ENCODE measurements around the gene MRM2. TPM values are rescaled to one million over a fixed set of nuclear protein-coding genes. Genes with fewer than 3 reads are reported as not detected.

Gene MRM2
- total RNA-seq, 4 donors from 2014 or later: 13.4 to 24.7 (median 15.8) TPM

DNA sequence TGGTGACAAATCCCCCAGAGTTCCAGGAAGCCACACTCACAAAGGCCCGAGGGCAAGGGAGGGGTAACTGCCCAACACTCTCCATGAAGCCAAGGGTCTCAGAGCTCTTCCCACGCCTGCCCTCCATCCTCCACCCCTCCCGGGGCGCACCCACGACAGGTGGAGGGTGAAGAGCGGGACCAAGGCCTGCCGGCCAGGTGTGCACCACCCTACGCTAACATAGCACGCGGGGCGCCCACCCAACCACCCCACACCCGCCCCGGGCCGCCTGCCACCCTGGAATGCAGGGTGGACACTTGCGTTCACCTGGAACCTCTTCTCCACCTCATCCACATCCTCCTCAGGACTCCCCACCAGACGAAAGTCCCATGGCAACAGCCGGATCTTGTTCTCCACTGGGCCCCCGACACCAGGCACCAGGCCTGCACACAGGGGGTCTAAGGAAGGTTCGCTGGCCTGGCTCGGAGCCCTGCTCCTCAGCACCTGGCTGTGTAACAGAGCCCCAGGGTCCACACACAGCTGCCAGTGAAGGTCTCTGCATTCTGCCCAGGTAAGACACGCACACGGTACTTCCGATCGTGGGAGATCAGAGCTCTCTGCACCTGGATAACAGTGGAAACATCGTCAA is 41.9 kb downstream of the MRM2 start:
- 93 to 98% methylated on average over 20 to 25 of the region's 25 CpGs for WGBS, 2 donors
- no peak for TF ChIP-seq POLR2A (IDR thresholded peaks at IDR 0.05)
- Histone ChIP-seq H3K9me3 (peaks cover 0 to 13% (median 0%) of the 10 kb centered on the region in 4 donors), H3K27ac (no peak overlapping the region), H3K4me1 (peaks cover 0 to 5% (median 0%) of the 10 kb centered on the region in 4 donors), H3K36me3 (peaks cover 0 to 71% (median 0%) of the 10 kb centered on the region in 3 donors), H3K4me3 (no peak overlapping the region), H3K27me3 (no peaks in the 10 kb centered on the region)
- no peak for DNase-seq (ENCODE audit: low spot score in 2 of 2)

DNA sequence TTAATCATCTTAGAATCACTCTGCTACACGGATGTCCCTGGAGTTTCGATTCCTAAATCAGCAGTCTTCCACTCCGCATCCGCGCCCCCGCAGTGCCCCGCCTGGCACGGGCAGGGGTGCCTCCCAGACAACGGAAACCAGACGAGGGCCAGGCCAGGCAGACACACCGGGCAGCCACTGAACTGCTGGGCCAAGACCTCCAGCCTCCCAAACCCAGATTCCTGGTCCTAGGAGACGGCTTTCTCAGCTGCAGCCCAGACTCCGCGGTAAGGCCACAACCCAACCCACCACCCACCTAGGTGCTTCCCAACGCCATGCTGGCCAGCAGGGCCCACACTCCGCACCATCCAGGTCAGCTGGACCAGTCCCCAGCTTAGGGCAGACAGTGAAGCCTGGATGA is 42.5 kb downstream of the MRM2 start:
- DNase-seq (ENCODE audit: low spot score in 2 of 2): no peak
- WGBS, 2 donors: 83 to 86% methylated on average over 14 to 16 of the region's 16 CpGs

DNA sequence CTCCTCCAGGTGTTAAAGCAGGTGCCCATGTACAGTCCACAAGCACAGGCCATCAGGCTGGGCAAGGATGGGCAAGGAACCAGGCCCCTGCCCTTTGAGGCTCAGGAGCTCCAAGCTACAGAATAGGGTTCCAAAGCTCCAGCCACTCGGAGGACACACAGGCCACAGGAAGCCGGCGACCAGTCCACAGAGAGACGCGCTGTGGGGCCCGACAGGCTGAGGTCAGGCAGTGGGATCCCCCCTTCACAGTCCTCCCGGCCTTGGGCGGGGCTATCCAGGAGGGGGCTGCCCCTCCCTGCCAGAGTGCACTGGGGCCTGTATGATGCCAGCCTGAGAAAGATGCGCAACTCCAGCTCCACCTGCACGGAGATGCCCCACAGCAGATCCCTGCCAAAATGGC is 43.2 kb downstream of the MRM2 start:
- H3K27ac ChIP-seq: no peak overlapping the region

More for the DNA sequence above, 42.5 kb downstream of the MRM2 start:
- Histone ChIP-seq H3K27me3 (no peaks in the 10 kb centered on the region), H3K4me3 (no peak overlapping the region), H3K9me3 (peaks cover 0 to 15% (median 0%) of the 10 kb centered on the region in 4 donors), H3K4me1 (peaks cover 0 to 5% (median 0%) of the 10 kb centered on the region in 4 donors), H3K36me3 (peaks cover 0 to 76% (median 0%) of the 10 kb centered on the region in 3 donors), H3K27ac (no peak overlapping the region)
- TF ChIP-seq POLR2A (IDR thresholded peaks at IDR 0.05) (no peak), EP300 (IDR thresholded peaks at IDR 0.05) (no peak)
- TF ChIP-seq, protein P1, sequence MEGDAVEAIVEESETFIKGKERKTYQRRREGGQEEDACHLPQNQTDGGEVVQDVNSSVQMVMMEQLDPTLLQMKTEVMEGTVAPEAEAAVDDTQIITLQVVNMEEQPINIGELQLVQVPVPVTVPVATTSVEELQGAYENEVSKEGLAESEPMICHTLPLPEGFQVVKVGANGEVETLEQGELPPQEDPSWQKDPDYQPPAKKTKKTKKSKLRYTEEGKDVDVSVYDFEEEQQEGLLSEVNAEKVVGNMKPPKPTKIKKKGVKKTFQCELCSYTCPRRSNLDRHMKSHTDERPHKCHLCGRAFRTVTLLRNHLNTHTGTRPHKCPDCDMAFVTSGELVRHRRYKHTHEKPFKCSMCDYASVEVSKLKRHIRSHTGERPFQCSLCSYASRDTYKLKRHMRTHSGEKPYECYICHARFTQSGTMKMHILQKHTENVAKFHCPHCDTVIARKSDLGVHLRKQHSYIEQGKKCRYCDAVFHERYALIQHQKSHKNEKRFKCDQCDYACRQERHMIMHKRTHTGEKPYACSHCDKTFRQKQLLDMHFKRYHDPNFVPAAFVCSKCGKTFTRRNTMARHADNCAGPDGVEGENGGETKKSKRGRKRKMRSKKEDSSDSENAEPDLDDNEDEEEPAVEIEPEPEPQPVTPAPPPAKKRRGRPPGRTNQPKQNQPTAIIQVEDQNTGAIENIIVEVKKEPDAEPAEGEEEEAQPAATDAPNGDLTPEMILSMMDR (IDR thresholded peaks at IDR 0.05): no peak

DNA sequence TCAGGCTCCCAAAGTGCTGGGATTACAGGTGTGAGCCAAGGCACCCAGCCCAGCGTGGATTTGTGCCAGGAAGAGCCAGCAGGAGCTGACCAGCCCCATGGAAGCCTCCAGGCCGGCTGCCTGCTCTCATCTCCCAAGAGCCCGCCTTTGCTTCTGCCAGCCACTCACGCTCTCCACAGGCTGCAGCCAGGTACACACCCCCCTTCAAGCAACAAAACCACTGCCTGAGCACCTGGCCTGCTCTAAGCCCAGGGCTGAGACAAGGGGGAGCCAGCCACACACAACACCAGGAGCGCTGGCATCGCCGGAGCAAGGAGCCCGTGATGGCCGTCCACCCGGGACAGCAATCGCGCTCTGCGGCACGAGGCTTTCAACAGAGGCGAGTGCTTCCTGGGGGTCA is 43.8 kb downstream of the MRM2 start:
- peaks cover 0 to 81% (median 0%) of the 10 kb centered on the region in 3 donors for H3K36me3 ChIP-seq
- H3K27ac ChIP-seq: no peak overlapping the region
- no peaks in the 10 kb centered on the region for H3K4me1 ChIP-seq
- 93 to 97% methylated on average over 15 of the region's 15 CpGs for WGBS, 2 donors
- no peaks in the 10 kb centered on the region for H3K27me3 ChIP-seq
- TF ChIP-seq, protein P1 (IDR thresholded peaks at IDR 0.05): no peak
- TF ChIP-seq EP300 (IDR thresholded peaks at IDR 0.05): no peak
- TF ChIP-seq POLR2A (IDR thresholded peaks at IDR 0.05): no peak
- no peak overlapping the region for H3K4me3 ChIP-seq
- no peak for DNase-seq (ENCODE audit: low spot score in 2 of 2)
- peaks cover 0 to 15% (median 0%) of the 10 kb centered on the region in 4 donors for H3K9me3 ChIP-seq

More for the DNA sequence above, 43.2 kb downstream of the MRM2 start:
- H3K4me3 ChIP-seq: no peak overlapping the region
- no peaks in the 10 kb centered on the region for H3K27me3 ChIP-seq
- 80 to 81% methylated on average over 10 of the region's 10 CpGs for WGBS, 2 donors
- H3K4me1 ChIP-seq: no peaks in the 10 kb centered on the region
- peaks cover 0 to 15% (median 0%) of the 10 kb centered on the region in 4 donors for H3K9me3 ChIP-seq
- no peak for TF ChIP-seq POLR2A (IDR thresholded peaks at IDR 0.05)
- TF ChIP-seq, protein P1 (IDR thresholded peaks at IDR 0.05): no peak
- no peak for TF ChIP-seq EP300 (IDR thresholded peaks at IDR 0.05)
- peaks cover 0 to 76% (median 0%) of the 10 kb centered on the region in 3 donors for H3K36me3 ChIP-seq
- no peak for DNase-seq (ENCODE audit: low spot score in 2 of 2)

DNA sequence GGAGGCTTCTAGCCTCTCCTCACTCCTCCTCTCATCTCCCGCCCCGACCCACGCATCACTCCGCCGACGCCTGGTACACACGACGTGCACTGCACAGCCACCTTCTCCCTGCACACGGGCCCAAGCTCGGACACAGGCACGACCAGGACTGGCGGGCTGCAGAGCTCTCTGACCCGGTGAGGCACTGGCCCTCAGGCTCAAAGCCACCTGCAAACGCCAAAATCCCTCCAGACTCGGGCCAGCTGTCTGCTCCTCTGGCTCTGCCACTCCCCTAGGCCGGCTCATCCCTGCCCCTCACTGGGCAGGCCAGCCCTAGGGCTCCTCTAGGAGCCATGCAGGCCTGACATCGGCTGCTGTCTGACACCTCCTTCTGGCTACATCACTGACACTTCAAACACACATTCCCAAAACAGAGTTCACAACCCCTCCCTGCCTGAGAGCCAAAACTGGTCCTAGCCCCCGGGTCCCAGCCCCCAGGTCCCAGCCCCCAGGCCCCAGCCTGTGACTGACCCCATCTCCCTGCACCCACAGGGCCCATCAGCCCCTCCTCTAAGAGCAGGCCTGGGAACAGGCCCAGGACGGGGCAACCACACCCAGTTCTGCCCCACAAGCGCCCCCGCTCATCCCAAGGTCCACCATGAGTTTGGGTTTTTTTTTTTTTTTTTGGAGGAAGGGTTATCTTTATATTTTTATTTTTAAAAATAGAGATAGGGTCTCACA is 44.4 kb downstream of the MRM2 start:
- no peak for DNase-seq (ENCODE audit: low spot score in 2 of 2)
- Histone ChIP-seq H3K4me1 (no peaks in the 10 kb centered on the region), H3K27ac (no peak overlapping the region), H3K4me3 (no peak overlapping the region), H3K9me3 (peaks cover 0 to 15% (median 0%) of the 10 kb centered on the region in 4 donors), H3K36me3 (peaks cover 0 to 84% (median 0%) of the 10 kb centered on the region in 3 donors), H3K27me3 (no peaks in the 10 kb centered on the region)
- TF ChIP-seq POLR2A (IDR thresholded peaks at IDR 0.05): no peak
- no peak for TF ChIP-seq EP300 (IDR thresholded peaks at IDR 0.05)
- TF ChIP-seq, protein P1 (IDR thresholded peaks at IDR 0.05): no peak
- WGBS, 2 donors: 87 to 89% methylated on average over 16 to 21 of the region's 21 CpGs

Measured in tibial nerve (tissue), 4 donors.